Stimulated activated CD8-positive, alpha-beta memory T cell treated with anti-CD3 and anti-CD28 coated beads, Interleukin-2, amount 100 ng/mL, for 48 hours (primary cell): ENCODE results near the gene CAMK2B.
A peak's percentile ranks its signal among the peaks of the same experiment; 100 is the strongest.

Source experiments
- DNase-seq, 2 donors: peaks; one replicate each; pipeline ENCODE4 v3.0.0-alpha.2; 2020; ENCODE audit warnings: low read depth in 2 of 2

Gene CAMK2B

GRCh38 chr7:44257618-44258422 lies 67.6 kb downstream of the CAMK2B start:
- peak; percentile 59 to 63 for DNase-seq

GRCh38 chr7:44257213-44257612 lies 68.2 kb downstream of the CAMK2B start:
- no peak for DNase-seq

- DNase-seq, result no peak
Measured at GRCh38 chr7:44256459-44256858, 68.9 kb downstream of the CAMK2B start.

GRCh38 chr7:44251881-44252280 lies 73.5 kb downstream of the CAMK2B start:
- DNase-seq, result no peak

- DNase-seq, result no peak
Measured at GRCh38 chr7:44251269-44251668, 74.1 kb downstream of the CAMK2B start.

- DNase-seq, result no peak
Measured at GRCh38 chr7:44249639-44250234, 75.7 kb downstream of the CAMK2B start.

GRCh38 chr7:44247868-44248651 lies 77.3 kb downstream of the CAMK2B start:
- no peak for DNase-seq

- no peak for DNase-seq
Measured at GRCh38 chr7:44246396-44247113, 78.8 kb downstream of the CAMK2B start.

- DNase-seq, result peak; percentile 35 to 37
Measured at GRCh38 chr7:44244282-44244681, 81.1 kb downstream of the CAMK2B start.

GRCh38 chr7:44242091-44242490 lies 83.3 kb downstream of the CAMK2B start:
- no peak for DNase-seq

GRCh38 chr7:44240983-44241510 lies 84.3 kb downstream of the CAMK2B start:
- peak; percentile 38 to 42 for DNase-seq

- DNase-seq, result no peak
Measured at GRCh38 chr7:44240376-44240775, 85.0 kb downstream of the CAMK2B start.

GRCh38 chr7:44239361-44239760 lies 86.0 kb downstream of the CAMK2B start:
- DNase-seq, result no peak

GRCh38 chr7:44238116-44238695 lies 87.2 kb downstream of the CAMK2B start:
- no peak for DNase-seq

GRCh38 chr7:44237696-44238095 lies 87.7 kb downstream of the CAMK2B start:
- no peak for DNase-seq

GRCh38 chr7:44236333-44236728 lies 89.1 kb downstream of the CAMK2B start:
- DNase-seq, result no peak

- DNase-seq, result no peak
Measured at GRCh38 chr7:44235582-44236332, 89.6 kb downstream of the CAMK2B start.

GRCh38 chr7:44235066-44235465 lies 90.3 kb downstream of the CAMK2B start:
- no peak for DNase-seq

GRCh38 chr7:44232901-44233715 lies 92.3 kb downstream of the CAMK2B start:
- no peak for DNase-seq

GRCh38 chr7:44232396-44232795 lies 93.0 kb downstream of the CAMK2B start:
- no peak for DNase-seq
